Peyer's patch (tissue), 4 donors: Measurements from ENCODE around the gene HRC.

Experiments used
- CTCF ChIP-seq, 6 experiments: fragments of 450-650 bp in 4 of 6; fragments of 200-600 bp in 2 of 6; sonication (generic) in 1 of 6; IDR thresholded peaks; one replicate each; pipeline ENCODE4 v1.5.1; 2017 to 2019; ENCODE audit warnings: antibody characterized with exemption in 6 of 6, mild to moderate bottlenecking in 3 of 6, moderate library complexity in 1 of 6
- POLR2A ChIP-seq, 2 donors: fragments of 450-650 bp; IDR thresholded peaks; one replicate each; pipeline ENCODE4 v1.5.1; 2017; ENCODE audit warnings: antibody characterized with exemption in 2 of 2, mild to moderate bottlenecking in 2 of 2, moderate library complexity in 2 of 2

DNA sequence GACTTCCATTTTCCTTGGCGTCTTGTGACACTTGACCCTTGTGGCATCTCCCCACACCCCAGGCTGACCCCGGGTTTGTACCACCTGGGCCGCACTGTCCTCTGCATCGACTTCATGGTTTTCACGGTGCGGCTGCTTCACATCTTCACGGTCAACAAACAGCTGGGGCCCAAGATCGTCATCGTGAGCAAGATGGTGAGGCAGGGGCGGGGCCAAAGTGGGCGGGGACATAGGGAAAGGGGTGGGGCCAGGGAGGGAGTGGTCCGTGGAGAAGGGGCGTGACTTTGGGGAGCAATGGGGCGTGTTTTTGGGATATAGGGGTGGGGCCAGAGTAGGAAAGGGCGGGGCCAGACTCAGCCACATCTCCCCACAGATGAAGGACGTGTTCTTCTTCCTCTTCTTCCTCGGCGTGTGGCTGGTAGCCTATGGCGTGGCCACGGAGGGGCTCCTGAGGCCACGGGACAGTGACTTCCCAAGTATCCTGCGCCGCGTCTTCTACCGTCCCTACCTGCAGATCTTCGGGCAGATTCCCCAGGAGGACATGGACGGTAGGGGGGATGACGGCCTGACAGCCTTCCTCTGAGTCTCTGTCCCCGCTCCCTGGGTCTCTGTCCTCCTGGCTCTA is 45.2 kb upstream of the HRC start:
- TF ChIP-seq POLR2A (IDR thresholded peaks at IDR 0.05) (no peak), CTCF (IDR thresholded peaks at IDR 0.05) (no peak)
